K562 (cell line): ENCODE measurements around the gene TMEM72.

ENCODE experiments used
- BACH1 ChIP-seq: fragments of 200-800 bp; sonication (Bioruptor generic); IDR thresholded peaks from 2 replicates; pipeline ENCODE4 v1.6.1; 2016; ENCODE audit warnings: missing genetic modification characterization, missing compliant biosample characterization
- BCLAF1 ChIP-seq, 2 experiments: fragments of 450-650 bp in 1 of 2; IDR thresholded peaks; 2 replicates each; pipeline ENCODE4 v1.6.1; 2011 to 2017; ENCODE audit warnings: low read depth in 2 of 2, antibody characterized with exemption in 1 of 2, borderline replicate concordance in 1 of 2, low read length in 1 of 2, mild to moderate bottlenecking in 1 of 2, mixed read lengths in 1 of 2; ENCODE audit not compliant: control insufficient read depth in 1 of 2
- CREB1 ChIP-seq, 2 experiments: sonication (generic) in 1 of 2; formaldehyde crosslinking in 1 of 2; IDR thresholded peaks; 2 replicates each; pipeline versions ENCODE4 v1.6.1 to v1.8.0; 2012 to 2022; ENCODE audit warnings: inconsistent platforms in 1 of 2, mild to moderate bottlenecking in 1 of 2, missing genetic modification reagents in 1 of 2, moderate library complexity in 1 of 2
- CTCF ChIP-seq, 3 experiments: IDR thresholded peaks in 2 of 3; conservative IDR thresholded peaks in 1 of 3; 2 replicates each; pipeline ENCODE4 v1.5.1; 2011 to 2012; ENCODE audit warnings: low read length in 3 of 3, mild to moderate bottlenecking in 3 of 3, control low read depth in 2 of 3, improper control_type of control experiment in 1 of 3, inconsistent platforms in 1 of 3, low read depth in 1 of 3, mixed read lengths in 1 of 3, moderate library complexity in 1 of 3; ENCODE audit not compliant: insufficient read depth in 2 of 3
- MAX ChIP-seq: sonication (generic); formaldehyde crosslinking; IDR thresholded peaks from 2 replicates; pipeline ENCODE4 v1.9.0; 2022; ENCODE audit warnings: mild to moderate bottlenecking, missing genetic modification reagents
- MYC ChIP-seq, 2 experiments: fragments of 250-450 bp in 1 of 2; sonication (Bioruptor Pico) in 1 of 2; IDR thresholded peaks; 2 replicates each; pipeline versions ENCODE4 v1.5.1 to v1.6.1; 2012 to 2021; ENCODE audit warnings: low read depth in 2 of 2, borderline replicate concordance in 1 of 2, improper control_type of control experiment in 1 of 2, low read length in 1 of 2, mild to moderate bottlenecking in 1 of 2, moderate library complexity in 1 of 2
- PHF21A ChIP-seq: fragments of 450-650 bp; IDR thresholded peaks from 2 replicates; pipeline ENCODE4 v1.6.1; 2017; ENCODE audit warnings: low read depth, borderline replicate concordance
- POLR2A ChIP-seq: fragments of 450-650 bp; conservative IDR thresholded peaks from 2 replicates; pipeline ENCODE4 v1.6.1; 2016
- USF2 ChIP-seq: sonication (generic); formaldehyde crosslinking; IDR thresholded peaks from 2 replicates; pipeline ENCODE4 v1.5.0; 2020; ENCODE audit warnings: missing genetic modification reagents
- ZNF280B ChIP-seq: fragments of 250-450 bp; sonication (Bioruptor Pico); IDR thresholded peaks from 2 replicates; pipeline ENCODE4 v1.5.1; 2021; ENCODE audit warnings: mild to moderate bottlenecking
- ZNF436 ChIP-seq: fragments of 250-450, 450-650 bp; sonication (Bioruptor Pico); formaldehyde crosslinking; IDR thresholded peaks from 2 replicates; pipeline ENCODE4 v1.7.0; 2020; ENCODE audit warnings: mild to moderate bottlenecking
- ZNF695 ChIP-seq: fragments of 450-650 bp; formaldehyde crosslinking; IDR thresholded peaks from 2 replicates; pipeline ENCODE4 v1.4.0; 2020; ENCODE audit warnings: mild to moderate bottlenecking, moderate library complexity

GRCh38 chr10:44930904-44931620, 19.9 kb downstream of the TMEM72 start:
- no peak for TF ChIP-seq PHF21A
- no peak for TF ChIP-seq CREB1 (IDR thresholded peaks at IDR 0.05)
- TF ChIP-seq CREB1 (CRISPR knock-in tag; IDR thresholded peaks at IDR 0.05), result no peak
- no peak for TF ChIP-seq BACH1
- TF ChIP-seq POLR2A, result no peak
- TF ChIP-seq CTCF (IDR thresholded peaks at IDR 0.05 in 2 of 3, conservative IDR thresholded peaks at IDR 0.05 in 1 of 3; ENCODE audit: insufficient read depth in 2 of 3, low read depth in 1 of 3, low read length in 3 of 3), result 0 out of 6 replicates have a peak, but pooled peaks of 1 of the 3 experiments have one; percentile 12
- no peak for TF ChIP-seq MYC (IDR thresholded peaks at IDR 0.05; ENCODE audit: low read depth, low read length)
- TF ChIP-seq MYC (CRISPR knock-in tag; IDR thresholded peaks at IDR 0.05; ENCODE audit: borderline replicate concordance, low read depth), result no peak
- no peak for TF ChIP-seq MAX
- no peak for TF ChIP-seq ZNF280B (CRISPR knock-in tag)
- no peak for TF ChIP-seq BCLAF1 (IDR thresholded peaks at IDR 0.05; ENCODE audit: borderline replicate concordance in 1 of 2, control insufficient read depth in 1 of 2, low read depth in 2 of 2, low read length in 1 of 2)
- no peak for TF ChIP-seq ZNF436 (CRISPR knock-in tag)
- no peak for TF ChIP-seq USF2 (CRISPR knock-in tag)
- no peak for TF ChIP-seq ZNF695
